Endothelial cell of umbilical vein (primary cell): ENCODE data around the gene THSD4.

ENCODE experiments used
- CTCF ChIP-seq, 2 donors: IDR thresholded peaks; 1 replicate in 1 of 2; 2 replicates in 1 of 2; pipeline ENCODE4 v1.5.1; 2011; ENCODE audit warnings: low read length in 2 of 2, mild to moderate bottlenecking in 2 of 2, moderate library complexity in 2 of 2, control low read depth in 1 of 2, inconsistent platforms in 1 of 2, low read depth in 1 of 2; ENCODE audit not compliant: insufficient read depth in 1 of 2; ENCODE audit errors: extremely low read depth in 1 of 2
- EZH2 ChIP-seq: IDR thresholded peaks from 2 replicates; pipeline ENCODE4 v1.6.1; 2012; ENCODE audit warnings: borderline replicate concordance, low read depth, mild to moderate bottlenecking, moderate library complexity, low read length, inconsistent platforms; ENCODE audit not compliant: severe bottlenecking
- POLR2A ChIP-seq: IDR thresholded peaks from 2 replicates; pipeline ENCODE4 v1.6.1; 2012; ENCODE audit warnings: low read depth, mild to moderate bottlenecking, control low read depth, low read length
- POLR2AphosphoS5 ChIP-seq: IDR thresholded peaks from 2 replicates; pipeline ENCODE4 v1.6.1; 2012; ENCODE audit warnings: low read depth, mild to moderate bottlenecking, control low read depth, low read length, moderate library complexity; ENCODE audit not compliant: insufficient read depth
- TF ChIP-seq, protein P1 (sequence below): IDR thresholded peaks from 2 replicates; pipeline ENCODE4 v1.6.1; 2011; ENCODE audit not compliant: insufficient read depth, insufficient read length

GRCh38 chr15:71276336-71276665, 161.0 kb downstream of the THSD4 start:
- TF ChIP-seq POLR2A (no peak), CTCF (IDR thresholded peaks at IDR 0.05; ENCODE audit: extremely low read depth in 1 of 2, insufficient read depth in 1 of 2, low read depth in 1 of 2, low read length in 2 of 2) (no peak), POLR2AphosphoS5 (no peak), EZH2 (no peak)
- TF ChIP-seq, protein P1, sequence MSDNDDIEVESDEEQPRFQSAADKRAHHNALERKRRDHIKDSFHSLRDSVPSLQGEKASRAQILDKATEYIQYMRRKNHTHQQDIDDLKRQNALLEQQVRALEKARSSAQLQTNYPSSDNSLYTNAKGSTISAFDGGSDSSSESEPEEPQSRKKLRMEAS: no peak
